Stimulated activated CD8-positive, alpha-beta memory T cell treated with anti-CD3 and anti-CD28 coated beads, Interleukin-4, amount 100 ng/mL, for 4 hours (primary cell): ENCODE measurements around the gene SLC4A4.
"Not testable (repeated sequence)": the region's sequence is repeated elsewhere in the genome, so short reads cannot be mapped to it uniquely, and the experiment has no call there.

Experiments used
- DNase-seq, 2 donors: peaks; one replicate each; pipeline ENCODE4 v3.0.0-alpha.2; 2020; ENCODE audit warnings: low read depth in 2 of 2, low spot score in 1 of 2

SLC4A4 gene

DNA sequence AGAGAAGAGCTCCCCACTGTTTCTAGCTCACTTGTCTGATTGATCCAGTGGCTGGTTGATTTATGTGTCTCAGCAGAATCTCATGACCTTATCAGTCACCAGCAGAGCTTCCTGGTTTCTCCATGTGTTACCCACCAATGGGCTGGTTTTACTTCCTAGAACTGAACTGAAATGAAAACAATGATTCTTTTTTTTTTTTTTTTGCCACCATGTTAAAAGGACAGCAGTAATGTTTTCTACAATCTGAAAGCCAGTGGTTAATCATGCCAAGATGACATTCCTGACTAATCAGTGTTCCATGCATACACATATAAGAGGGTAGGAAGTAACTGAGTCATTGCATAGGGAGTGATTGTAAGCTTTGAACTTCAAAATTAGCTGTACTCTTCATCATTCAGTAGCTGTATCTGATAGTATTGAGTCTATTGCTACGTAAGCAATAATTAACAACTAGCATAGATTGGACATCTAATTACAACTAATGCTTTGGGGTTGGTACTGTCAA lies 67.7 kb downstream of the SLC4A4 start:
- DNase-seq = no peak

DNA sequence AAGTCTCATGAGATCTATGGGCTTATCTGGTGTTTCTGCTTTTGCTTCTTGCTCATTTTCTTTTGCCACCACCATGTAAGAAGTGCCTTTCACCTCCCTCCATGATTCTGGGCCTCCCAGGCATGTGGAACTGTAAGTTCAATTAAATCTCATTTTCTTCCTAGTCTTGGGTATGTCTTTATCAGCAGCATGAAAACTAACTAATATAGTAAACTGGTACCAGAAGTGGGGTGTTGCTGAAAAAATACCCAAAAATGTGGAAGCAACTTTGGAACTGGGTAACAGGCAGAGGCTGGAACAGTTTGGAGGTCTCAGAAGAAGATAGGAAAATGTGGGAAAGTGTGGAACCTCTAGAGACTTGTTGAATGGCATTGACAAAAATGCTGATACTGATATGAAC lies 70.1 kb downstream of the SLC4A4 start:
- not testable (repeated sequence) for DNase-seq

DNA sequence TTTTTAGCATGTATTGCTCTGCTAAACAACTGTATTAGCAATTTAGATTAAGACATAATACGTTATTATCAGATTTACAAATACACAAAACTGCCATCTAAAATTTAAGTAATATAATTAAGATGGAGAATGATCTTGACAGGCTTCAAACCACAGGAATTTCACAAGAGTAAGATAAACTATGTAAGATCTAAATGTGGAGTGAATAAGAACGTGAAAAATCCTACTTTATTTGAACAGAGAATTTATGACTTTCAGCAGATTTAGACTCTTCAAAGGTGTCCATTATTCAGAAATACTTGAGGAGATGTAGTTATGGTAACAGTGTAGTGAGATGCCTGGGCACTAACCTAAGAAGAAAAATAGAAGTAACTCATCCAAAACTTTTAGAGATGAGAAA lies 73.2 kb downstream of the SLC4A4 start:
- no peak for DNase-seq

DNA sequence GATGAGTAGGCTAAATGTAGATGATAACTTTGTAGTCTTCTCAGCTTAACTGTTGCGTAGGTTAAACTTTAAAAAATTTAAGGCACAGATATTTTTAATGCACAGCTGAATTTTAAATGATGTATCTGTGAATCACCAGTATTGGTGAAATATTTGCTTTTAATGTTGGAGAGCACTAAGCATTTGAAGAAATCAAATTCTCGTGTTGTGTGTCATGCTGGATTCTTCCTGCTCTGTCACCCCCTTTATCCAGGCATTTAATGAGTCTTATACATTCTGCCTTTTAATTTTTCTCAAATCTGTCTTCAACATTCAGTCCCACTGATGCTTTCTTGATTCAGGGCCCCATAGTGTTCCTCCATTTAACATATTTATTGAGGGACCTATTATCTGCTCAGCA lies 76.7 kb downstream of the SLC4A4 start:
- no peak for DNase-seq

DNA sequence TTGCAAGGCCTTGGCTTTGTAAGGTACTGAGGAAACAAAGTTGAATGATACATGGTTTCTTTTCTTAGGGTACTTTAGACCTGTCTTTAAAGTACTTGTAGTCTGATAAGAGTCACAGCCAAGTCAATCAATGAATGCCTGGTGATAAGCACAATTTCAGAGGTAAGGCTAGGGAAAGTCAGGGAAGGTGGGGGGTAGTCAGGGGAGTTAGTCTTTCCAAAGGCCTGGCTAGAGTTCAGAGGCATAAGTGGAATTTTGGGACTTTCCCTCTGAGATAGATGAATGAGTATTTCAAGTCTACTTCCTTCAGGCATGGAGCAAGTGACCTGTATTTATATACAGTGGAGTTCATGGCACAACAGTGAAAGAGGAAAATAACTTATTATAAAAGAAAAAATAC lies 78.3 kb downstream of the SLC4A4 start:
- no peak for DNase-seq

DNA sequence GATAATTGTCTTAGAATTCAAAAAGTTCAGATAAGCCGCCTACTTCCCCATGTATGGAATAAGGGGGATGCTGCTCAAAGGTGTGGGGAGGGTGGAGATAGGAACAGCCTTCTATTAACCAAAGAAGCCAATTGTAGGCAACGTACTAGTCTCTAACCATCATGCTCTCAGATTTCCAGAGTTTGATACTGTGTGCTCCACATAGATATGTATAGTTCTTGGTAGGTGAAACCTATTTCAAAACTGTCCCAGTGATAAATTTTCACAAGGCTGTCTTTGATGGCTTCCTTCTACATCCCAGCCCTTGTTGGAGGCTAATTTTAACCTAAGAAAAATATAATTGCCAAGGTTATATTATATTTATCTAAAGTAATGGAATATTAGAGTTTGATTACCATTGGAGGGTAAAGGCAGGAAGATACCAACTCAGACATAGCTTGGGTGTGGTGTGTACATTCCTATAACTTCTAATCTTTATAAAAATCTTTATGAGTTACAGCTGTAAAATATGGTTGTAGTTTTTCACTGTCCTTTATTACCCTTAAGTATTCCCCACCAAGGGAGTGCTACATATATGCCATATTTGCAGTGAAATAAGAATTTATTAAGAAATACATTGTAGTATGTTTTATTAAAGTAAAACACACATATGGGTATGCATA lies 87.7 kb downstream of the SLC4A4 start:
- no peak for DNase-seq

DNA sequence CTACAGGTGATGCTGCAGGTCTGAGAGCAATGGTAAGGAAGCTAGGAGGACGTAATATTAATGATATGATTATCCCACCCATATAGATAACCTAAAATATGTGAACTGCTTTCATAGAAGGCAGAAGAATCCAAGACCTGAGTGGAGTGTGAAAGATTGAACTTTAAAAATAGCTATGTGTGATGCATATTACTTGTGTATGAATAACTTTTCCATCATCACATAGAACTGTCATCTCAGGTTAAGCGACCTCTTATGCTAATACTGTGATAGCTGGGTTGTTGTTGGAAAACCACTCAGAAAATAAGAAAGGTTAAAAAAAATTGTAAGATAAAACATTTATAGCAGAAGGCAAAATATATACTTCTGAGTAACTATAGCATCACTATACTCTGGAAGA lies 90.3 kb downstream of the SLC4A4 start:
- DNase-seq = no peak

DNA sequence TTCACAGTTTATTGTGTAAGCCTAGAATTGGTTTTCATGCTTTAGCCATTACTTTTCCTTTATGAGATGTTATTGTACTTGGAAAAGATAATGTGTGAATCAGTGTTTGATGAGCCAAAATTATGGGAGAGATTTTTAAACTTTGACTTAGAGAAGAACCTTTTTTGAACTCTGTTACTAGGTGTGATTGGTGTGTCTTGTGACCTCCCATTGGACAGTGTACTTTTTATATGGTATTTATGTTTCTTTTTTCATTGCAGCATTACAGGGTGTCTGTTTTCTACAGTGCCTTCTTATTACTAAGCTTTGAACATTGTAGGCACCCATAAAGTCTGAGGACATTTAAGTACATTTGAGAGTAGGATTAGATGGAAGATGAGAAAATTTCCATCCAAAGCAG lies 91.1 kb downstream of the SLC4A4 start:
- no peak for DNase-seq

DNA sequence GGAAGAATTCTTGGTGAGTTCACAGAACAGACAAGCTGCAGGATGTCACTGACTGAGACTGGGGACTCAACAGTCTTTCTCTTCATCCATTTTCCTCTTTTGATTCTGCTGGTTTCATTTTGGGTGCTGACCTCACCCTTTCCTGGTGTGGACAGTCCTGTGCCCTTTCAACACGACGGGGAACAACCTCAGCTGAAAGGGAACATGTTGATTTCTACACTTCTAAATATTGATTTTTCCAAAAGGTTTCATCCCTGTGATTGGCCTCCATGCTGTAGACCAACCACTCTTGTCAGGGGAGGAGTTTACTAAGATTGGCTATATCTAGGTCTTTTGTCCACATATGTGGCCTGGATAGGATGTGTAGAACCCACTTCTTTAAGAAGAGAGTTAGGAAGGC lies 91.8 kb downstream of the SLC4A4 start:
- no peak for DNase-seq

DNA sequence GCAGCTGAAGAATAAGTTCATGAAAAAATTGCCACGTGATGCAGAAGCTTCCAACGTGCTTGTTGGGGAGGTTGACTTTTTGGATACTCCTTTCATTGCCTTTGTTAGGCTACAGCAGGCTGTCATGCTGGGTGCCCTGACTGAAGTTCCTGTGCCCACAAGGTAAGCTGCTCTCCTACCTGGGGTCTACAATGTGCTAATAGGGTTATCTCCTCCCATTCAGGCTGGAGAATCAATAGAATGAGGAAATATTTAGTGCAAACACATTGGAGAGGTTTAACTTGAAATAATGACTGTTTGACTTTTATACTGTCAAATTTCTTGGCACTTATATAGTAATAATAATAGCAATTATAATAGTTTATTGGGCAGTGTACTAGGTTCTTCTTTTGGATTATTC lies 101.8 kb downstream of the SLC4A4 start:
- no peak for DNase-seq

DNA sequence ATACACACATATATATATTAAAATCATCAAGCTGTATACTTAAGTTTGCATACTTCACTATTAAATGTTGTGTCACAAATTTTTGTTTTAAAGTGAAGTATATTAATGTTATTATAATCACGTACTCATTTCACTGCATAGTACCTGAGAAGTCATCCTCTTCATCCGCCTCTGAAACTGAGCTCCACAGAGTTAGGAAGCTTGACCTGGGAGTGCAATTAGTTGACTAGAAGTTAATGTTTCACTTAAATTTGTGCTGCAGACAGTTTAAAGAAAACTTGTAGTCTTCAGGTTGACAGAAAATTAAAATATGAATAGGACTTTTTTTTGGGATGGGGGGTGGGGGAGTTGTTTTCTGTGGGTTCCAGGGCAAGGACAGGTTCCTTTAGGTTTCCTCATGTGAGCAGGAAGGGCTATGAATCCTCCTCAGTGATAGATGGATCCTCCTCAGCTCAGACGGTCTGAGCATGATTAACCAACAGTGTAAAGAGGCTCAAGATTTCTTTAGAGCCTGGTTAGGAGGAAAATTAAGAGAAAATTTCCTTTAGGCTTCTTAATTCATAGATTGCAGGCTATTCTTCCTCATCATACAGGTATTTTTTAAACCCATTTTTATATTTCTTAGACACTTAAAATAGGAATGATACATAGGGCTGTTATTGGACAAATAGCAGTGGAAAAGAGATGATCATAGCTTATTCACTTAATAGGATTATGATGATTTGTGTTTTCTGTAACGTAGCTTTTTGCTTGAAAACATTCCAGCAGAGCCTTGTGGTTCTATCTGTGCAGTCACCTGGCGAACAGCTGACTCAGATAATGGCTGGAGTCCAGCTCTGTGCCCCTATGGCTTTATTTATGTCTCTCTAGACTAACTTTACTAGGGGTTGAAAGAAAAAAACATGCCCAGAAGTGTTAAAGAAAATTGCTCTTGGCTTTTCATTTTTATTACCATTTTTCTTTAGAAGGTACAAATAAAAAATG lies 102.7 kb downstream of the SLC4A4 start:
- DNase-seq = no peak

DNA sequence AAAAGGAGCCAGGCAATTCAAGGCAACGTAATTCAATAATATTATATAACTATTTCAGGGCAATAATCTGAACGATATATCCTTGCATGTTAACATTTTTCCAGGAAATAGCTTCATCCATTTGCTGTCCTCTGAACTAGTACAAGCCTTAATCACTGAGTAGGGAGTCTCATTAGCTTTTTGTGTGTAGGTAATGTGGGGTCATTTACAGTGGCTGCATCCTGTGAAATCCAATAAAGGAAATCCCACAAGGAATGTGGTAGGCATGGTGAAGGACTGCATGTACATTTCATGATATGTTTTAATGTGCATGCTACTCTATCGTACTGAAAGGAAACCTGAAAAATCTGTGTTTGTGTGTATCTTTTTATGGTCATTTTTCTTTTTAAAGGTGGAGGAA lies 103.5 kb downstream of the SLC4A4 start:
- DNase-seq = no peak

DNA sequence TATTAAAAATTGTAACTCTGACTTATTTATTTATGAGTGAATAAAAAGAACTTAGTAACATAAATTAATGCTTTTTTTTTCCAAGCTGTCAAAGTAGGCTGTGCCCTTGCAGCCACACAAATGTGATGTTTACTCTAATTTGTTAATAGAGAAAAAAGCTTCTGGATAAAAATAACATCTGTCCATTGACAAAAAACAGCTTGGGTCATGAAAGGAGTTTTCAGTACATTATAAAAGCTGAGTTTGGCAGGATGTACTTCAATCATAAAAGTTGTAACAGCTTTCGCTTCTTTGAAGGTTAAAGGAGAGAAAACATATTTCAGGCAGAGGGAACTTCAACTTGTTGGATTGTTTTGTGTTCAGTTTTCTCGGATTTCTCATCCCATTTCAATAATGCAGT lies 105.6 kb downstream of the SLC4A4 start:
- DNase-seq = no peak

DNA sequence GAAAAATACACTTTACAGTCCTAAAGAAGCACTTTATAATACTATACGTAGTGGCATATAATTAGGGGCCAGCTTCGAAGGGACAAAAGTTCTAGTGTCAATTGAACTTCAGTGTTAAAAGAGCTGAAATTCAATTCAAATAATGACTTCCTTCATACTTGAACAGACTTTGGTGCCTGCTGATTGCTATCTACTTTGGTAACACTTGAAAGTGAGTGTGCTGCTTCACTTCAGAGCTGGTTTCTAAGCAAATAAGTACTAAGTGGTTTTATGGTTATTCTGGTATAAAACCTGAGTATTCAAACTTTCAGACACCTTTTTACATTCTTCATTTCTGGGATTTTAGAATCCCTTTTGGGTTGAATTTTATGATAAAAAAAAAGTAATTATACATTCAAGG lies 107.0 kb downstream of the SLC4A4 start:
- no peak for DNase-seq

DNA sequence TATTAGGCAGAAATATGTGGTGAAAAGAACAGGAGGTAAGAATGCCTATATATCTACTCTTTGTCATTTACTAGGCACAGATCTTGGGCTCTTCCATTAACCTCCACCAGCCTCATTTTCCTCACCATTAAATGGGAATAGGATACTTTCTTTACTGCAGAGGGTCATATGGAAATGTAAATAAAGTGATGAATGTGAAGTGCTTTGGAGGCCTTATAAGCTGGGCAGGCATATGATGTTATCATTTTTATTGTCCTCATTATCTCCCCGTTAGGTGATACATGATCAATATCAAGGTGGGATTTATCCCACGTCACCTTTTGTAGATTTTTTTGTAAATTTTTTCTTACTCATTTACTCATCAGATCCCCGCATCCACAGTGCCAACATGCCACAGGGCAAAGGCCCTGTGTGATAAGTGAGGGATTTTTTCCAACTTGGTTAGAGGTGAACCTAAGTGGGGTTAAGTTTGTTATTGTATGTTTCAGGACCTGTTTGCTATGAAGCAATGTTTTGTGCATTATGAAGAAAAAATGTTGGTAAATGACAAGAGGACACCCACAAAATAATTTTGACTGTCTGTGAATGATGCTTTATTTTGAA lies 107.8 kb downstream of the SLC4A4 start:
- no peak for DNase-seq

DNA sequence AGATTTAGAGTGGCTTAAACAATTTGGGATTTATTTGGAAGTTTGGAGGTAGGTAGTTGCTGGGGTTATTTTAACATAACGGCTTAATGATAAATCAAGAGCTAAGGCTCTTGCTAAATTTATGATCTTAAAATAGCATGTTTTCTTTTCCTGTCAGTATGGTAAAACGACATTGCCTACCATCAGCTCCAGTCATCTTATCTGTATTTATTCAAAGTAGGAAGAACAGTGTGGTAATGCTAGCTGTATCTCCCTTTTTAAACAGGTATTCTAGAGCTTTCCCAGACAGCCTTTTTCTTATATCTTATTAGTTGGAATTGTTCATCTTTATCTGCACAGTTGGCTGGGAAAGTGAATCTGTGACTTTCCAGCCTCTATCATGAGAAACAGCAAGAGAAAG lies 110.2 kb downstream of the SLC4A4 start:
- no peak for DNase-seq

DNA sequence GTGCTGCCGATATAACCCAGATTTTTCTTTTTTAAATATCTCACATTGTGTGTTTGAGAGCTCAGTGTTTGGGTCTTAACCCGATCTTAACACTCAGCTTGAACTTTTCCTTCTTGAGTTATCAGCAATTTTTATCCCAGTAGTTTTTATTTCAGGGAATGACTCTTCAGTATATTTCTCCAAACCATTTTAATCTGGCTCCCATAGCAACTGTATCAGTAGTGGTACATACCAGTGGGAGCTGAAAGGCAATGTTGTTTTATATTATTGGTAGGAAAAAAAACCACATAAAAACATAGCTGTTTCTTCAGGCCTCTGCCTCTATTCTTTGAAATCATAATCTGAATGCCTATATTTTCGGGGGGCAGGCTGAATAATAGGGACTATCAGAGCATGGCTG lies 111.1 kb downstream of the SLC4A4 start:
- DNase-seq = no peak

DNA sequence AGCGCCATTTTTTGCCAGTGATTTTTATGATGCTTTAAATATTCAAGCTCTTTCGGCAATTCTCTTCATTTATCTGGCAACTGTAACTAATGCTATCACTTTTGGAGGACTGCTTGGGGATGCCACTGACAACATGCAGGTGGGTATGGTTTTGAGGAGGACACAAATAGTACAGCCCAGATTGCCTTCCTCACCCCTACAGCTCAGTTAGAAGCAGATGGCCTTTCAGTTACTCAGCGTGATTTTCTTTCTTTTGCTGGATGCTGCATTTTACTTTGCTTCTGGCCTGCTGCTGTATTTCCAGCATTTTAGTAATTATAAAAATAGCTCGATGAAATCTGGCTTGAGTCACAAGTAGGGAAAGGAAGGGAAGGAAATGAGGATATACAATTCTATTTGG lies 114.7 kb downstream of the SLC4A4 start:
- no peak for DNase-seq

DNA sequence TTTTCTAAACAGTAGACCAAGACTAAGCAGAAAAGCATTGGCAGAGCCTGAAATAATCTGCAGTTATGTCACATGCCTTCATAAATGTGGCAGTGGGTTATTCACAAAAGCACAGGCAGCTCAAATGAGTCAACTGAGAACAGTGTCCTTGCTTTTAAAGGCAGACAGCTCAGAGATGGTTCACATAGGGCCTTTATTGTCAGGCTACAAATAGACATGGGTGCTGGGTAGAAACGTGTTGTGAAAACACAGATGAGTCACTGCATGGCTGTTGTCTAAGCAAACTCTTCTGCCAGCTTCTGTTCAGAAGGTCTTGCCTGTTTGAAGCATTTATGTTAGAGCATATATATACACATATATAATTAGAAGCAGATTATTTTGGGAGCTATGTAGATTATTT lies 118.0 kb downstream of the SLC4A4 start:
- no peak for DNase-seq

DNA sequence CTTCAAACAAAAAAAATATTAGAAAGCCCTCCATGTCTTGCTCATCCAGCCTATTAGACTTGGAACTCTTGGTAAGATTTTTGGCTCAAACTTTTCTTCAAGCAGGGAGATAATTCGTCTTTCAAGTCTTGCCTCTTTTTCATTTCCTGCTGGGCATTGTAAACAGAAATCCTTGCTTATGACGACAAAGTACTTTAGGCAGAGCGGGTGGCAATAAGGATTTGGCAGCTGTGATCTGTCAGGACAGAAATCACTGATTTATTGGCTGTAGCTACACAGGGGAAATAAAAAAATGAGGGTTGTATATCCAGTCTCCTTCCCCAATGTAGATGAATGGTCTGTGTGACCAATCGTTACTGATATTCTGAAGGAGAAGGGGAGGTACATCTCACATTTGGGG lies 121.6 kb downstream of the SLC4A4 start:
- DNase-seq = no peak

DNA sequence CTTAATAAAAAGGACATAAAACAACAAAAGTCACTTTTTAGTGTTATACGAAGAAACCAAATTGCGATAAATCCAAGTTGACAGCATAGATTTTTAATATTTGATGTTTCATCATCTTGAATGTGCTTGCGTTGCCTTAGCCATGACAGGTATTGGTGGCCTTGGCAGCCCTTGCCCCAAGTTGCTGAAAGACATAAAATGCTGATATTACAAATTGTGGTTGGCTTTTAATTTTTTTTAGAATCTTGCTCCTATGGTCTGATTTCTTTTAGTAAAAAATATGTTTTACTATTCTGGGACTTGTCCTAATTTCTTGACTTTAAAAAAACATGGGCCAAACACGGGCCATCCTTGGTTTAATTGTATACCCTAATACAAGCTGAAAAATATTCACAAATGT lies 122.6 kb downstream of the SLC4A4 start:
- DNase-seq = no peak

DNA sequence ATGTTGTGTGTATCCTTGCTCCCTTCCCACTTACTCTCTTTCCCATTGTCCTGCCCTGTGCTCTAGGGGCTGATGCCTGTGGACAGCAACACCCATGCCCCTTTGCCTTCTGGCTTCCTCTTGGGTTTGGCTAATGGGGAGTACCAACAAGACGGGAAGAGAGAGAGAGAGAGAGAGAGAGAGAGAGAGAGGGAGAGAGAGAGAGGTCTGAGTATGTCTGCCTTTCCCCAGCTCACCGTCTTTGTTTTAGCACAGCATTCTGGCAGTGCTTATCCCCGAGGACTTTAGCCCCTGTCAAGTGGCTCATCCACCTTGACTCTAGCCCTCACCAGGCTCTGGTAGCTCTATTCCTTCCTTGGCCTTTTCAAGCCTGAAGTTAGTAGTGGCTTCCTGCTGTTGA lies 128.0 kb downstream of the SLC4A4 start:
- no peak for DNase-seq
